ENCODE measurements around the gene FOXP1.

DNA sequence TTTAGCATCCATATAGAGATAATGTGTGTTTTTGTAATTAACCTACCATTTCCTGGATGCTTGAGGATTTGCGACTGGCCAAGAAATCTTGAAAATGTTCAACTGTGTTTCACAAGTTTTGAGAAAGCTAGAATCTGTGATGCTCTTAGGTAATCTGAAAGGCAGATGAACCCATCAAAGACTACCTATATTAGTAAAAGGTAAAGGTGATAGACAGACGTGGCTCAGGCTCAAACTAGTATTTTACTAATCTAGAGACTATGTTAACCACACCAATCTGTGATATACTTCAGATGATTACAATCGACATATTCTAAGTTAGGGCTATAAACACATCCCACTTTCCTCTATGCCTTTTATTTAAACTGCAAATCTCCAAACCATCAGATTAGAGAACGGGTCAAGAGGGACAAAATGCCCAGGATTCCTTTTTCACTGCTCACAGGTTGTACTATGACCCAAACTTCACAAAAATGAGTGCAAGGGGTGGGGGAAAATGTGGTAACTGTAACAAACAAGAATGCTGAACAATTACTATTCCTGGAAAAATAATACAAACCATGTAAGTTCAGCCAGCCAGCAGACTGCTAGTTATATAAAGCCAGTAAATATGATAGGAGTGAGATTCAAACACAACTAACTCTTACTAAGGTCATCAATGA is 295.1 kb downstream of the FOXP1 start:
- no peak for TF ChIP-seq MXI1 (conservative IDR thresholded peaks at IDR 0.05; ENCODE audit: poor library complexity, severe bottlenecking)
- TF ChIP-seq REST (IDR thresholded peaks at IDR 0.05; ENCODE audit: borderline replicate concordance) = no peak
- TF ChIP-seq TAF1 (IDR thresholded peaks at IDR 0.05; ENCODE audit: low read depth) = no peak
- no peak for TF ChIP-seq EZH2 (IDR thresholded peaks at IDR 0.05; ENCODE audit: borderline replicate concordance, insufficient read depth, low read length, poor library complexity, severe bottlenecking)
